NT2/D1 (cell line): ENCODE data around the gene BTBD18.

Source experiments
- SUZ12 ChIP-seq: IDR thresholded peaks from 2 replicates; pipeline ENCODE4 v1.6.1; 2011; ENCODE audit not compliant: insufficient read length, insufficient read depth; ENCODE audit errors: extremely low read depth
- YY1 ChIP-seq: IDR thresholded peaks from 2 replicates; pipeline ENCODE4 v1.6.1; 2011; ENCODE audit not compliant: insufficient read length, insufficient read depth
- ZNF274 ChIP-seq: IDR thresholded peaks from 2 replicates; pipeline ENCODE4 v1.6.1; 2011; ENCODE audit warnings: mild to moderate bottlenecking, low read depth, low read length

DNA sequence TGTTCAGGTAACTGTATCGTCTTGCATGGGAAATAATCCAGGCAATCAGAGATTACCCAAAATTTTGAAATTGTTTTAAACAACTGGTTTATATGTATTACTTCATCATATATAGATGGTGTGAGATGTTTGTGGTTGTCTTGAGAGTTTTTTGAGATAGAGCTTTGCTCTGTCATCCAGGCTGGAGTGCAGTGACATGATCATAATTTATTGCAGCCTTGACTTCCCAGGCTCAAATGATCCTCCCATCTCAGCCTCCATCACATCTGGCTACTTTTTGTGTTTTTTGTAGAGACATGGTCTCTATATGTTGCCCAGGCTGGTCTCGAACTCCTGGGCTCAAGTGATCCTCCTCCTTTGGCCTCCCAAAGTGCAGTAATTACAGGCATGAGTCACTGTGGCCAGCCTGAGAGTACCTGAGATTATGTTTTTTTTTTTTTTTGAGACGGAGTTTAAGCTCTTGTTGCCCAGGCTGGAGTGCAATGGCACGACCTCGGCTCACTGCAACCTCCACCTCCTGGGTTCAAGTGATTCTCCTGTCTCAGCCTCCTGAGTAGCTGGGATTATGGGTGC lies 21.5 kb upstream of the BTBD18 start:
- TF ChIP-seq YY1: no peak
- TF ChIP-seq SUZ12: no peak
- TF ChIP-seq ZNF274: no peak
